ENCODE data around the gene ATXN1L. TPM values are rescaled to one million over a fixed set of nuclear protein-coding genes. Genes with fewer than 3 reads are reported as not detected.

The ATXN1L gene
- total RNA-seq, 1 experiment from 2014 or later: 18.2 TPM

DNA sequence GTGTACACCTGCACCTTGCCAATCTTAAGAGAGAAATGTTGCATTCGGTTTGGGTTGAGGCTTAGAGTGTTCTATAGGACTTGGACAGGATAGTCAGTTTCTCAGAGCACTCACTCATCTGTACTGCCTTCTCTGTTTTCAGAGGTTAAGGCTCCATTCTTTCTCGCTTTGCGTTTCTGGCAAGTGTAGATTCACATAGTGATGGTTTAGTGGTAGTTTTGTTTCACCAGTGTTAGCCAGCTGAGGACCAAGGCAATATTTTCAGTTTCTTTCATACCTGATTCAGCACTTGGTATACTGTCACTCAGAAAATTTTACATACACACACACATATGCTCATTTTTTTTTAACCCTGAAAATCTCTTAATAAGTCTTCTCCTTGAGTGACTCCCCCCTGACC is 1.3 kb downstream of the ATXN1L start:
- no peak for DNase-seq (ENCODE audit: unreplicated experiment)
- ChIA-PET POLR2A (interaction anchor here (1.0 to 4.6 kb wide), 11 partner anchors 8 to 115 kb away, joined by 3 to 60 read pairs (median 11); partner anchors contain the start of genes AP1G1 and IST1), CTCF (interaction anchor here (0.7 to 2.0 kb wide), 6 partner anchors 9 to 117 kb away, joined by 3 to 13 read pairs (median 3); no protein-coding TSS in a partner anchor)
- no TSS peak for BruUV-seq (replicated peaks)
- Mint-ChIP-seq H3K9me3 (ENCODE audit: unreplicated experiment) (no peaks in the 10 kb centered on the region), H3K27me3 (ENCODE audit: insufficient read depth, unreplicated experiment) (no peaks in the 10 kb centered on the region), H3K27ac (ENCODE audit: low read depth, unreplicated experiment) (peak overlapping the region; percentile 98), H3K36me3 (ENCODE audit: insufficient read depth, unreplicated experiment) (peaks cover 51% of the 10 kb centered on the region), H3K4me3 (ENCODE audit: unreplicated experiment) (peak overlapping the region; percentile 90), H3K4me1 (ENCODE audit: insufficient read depth, unreplicated experiment) (peaks cover 22% of the 10 kb centered on the region)
- TF ChIP-seq, protein P1, sequence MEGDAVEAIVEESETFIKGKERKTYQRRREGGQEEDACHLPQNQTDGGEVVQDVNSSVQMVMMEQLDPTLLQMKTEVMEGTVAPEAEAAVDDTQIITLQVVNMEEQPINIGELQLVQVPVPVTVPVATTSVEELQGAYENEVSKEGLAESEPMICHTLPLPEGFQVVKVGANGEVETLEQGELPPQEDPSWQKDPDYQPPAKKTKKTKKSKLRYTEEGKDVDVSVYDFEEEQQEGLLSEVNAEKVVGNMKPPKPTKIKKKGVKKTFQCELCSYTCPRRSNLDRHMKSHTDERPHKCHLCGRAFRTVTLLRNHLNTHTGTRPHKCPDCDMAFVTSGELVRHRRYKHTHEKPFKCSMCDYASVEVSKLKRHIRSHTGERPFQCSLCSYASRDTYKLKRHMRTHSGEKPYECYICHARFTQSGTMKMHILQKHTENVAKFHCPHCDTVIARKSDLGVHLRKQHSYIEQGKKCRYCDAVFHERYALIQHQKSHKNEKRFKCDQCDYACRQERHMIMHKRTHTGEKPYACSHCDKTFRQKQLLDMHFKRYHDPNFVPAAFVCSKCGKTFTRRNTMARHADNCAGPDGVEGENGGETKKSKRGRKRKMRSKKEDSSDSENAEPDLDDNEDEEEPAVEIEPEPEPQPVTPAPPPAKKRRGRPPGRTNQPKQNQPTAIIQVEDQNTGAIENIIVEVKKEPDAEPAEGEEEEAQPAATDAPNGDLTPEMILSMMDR (IDR thresholded peaks at IDR 0.05; ENCODE audit: unreplicated experiment): no peak
- intact Hi-C loops (cut with micrococcal nuclease): loop anchor here (10.0 kb wide), 1 partner anchor 82 kb away; no protein-coding TSS in a partner anchor

DNA sequence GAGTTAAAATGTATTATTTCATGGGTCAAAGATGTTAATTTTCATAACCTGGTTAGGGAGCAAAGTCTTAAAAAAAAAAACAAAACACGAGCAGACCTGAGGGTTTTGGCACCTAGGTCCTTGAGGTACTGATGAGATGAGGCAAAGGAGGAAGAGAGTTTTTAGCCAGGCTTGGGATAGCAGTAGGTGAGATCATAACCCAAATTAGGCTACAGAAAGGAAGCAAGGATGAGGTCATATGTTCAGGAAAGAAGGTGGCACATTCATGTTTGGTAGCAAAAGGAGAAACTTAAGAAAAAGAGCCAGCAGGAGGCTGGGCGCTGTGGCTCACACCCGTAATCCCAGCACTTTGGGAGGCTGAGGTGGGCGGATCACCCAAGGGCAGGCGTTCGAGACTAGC is 2.8 kb downstream of the ATXN1L start:
- DNase-seq (ENCODE audit: unreplicated experiment): no peak
- no peak overlapping the region for H3K27ac Mint-ChIP-seq (ENCODE audit: low read depth, unreplicated experiment)
- BruUV-seq (replicated peaks): no TSS peak
- TF ChIP-seq, protein P1 (IDR thresholded peaks at IDR 0.05; ENCODE audit: unreplicated experiment): no peak
- H3K36me3 Mint-ChIP-seq (ENCODE audit: insufficient read depth, unreplicated experiment): peaks cover 53% of the 10 kb centered on the region
- intact Hi-C loops (cut with micrococcal nuclease): loop anchor here (10.0 kb wide), 1 partner anchor 84 kb away; no protein-coding TSS in a partner anchor
- ChIA-PET POLR2A (no interaction called here), CTCF (interaction anchor here (2.0 kb wide), 1 partner anchor 33 kb away, joined by 13 read pairs; no protein-coding TSS in a partner anchor)
- peaks cover 22% of the 10 kb centered on the region for H3K4me1 Mint-ChIP-seq (ENCODE audit: insufficient read depth, unreplicated experiment)
- H3K27me3 Mint-ChIP-seq (ENCODE audit: insufficient read depth, unreplicated experiment): no peaks in the 10 kb centered on the region
- H3K9me3 Mint-ChIP-seq (ENCODE audit: unreplicated experiment): no peaks in the 10 kb centered on the region
- no peak overlapping the region for H3K4me3 Mint-ChIP-seq (ENCODE audit: unreplicated experiment)

DNA sequence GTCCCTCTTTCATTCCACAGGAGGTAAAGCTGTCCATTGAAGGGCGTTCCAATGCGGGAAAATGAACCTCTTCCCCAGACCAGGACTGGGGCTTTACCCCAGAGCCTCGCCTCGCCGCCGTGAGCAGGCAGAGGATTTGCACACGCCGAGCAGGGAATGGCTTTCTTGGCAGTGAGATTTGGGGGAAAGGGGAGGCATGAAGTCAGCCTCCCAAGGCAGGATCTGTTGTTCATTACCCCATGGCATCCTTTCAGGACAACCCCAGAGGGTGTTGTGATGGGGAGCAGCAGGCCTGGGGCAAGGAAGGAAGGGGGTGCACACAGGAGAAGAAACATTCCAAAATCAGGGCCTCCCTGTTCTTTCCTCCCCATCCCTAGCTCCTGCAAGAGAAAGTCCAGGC is 6.0 kb downstream of the ATXN1L start:
- H3K4me3 Mint-ChIP-seq (ENCODE audit: unreplicated experiment): no peak overlapping the region
- H3K27ac Mint-ChIP-seq (ENCODE audit: low read depth, unreplicated experiment): no peak overlapping the region
- CTCF ChIA-PET: interaction anchor here (1.8 to 2.5 kb wide), 2 partner anchors 31 kb away, joined by 9 read pairs; no protein-coding TSS in a partner anchor
- TF ChIP-seq, protein P1 (IDR thresholded peaks at IDR 0.05; ENCODE audit: unreplicated experiment): no peak
- POLR2A ChIA-PET: interaction anchor here (0.6 kb wide), 1 partner anchor 42 kb away, joined by 3 read pairs; no protein-coding TSS in a partner anchor
- H3K9me3 Mint-ChIP-seq (ENCODE audit: unreplicated experiment): no peaks in the 10 kb centered on the region
- intact Hi-C loops (cut with micrococcal nuclease): no loop called here
- peaks cover 17% of the 10 kb centered on the region for H3K4me1 Mint-ChIP-seq (ENCODE audit: insufficient read depth, unreplicated experiment)
- no TSS peak for BruUV-seq (replicated peaks)
- no peak for DNase-seq (ENCODE audit: unreplicated experiment)
- no peaks in the 10 kb centered on the region for H3K27me3 Mint-ChIP-seq (ENCODE audit: insufficient read depth, unreplicated experiment)
- H3K36me3 Mint-ChIP-seq (ENCODE audit: insufficient read depth, unreplicated experiment): peaks cover 56% of the 10 kb centered on the region

DNA sequence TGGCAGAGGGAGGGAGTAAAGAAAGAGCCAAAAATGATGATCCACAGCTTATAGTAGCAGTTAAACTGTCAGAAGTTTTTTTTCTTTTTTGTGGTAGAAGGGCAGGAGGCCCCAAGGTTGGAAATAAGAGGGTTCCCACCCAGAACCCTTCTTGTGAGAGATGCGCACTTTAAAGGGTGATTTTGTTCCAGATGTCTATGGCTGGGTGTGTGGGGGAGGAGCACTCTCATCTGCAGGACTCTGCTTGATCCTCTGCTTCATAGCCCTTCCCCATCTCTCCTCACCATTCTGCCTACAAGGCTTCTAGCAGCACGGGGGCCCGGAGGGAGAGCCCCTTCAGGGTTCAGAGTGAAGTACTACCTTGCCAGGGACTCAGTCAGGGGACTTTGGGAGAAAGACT is 6.4 kb downstream of the ATXN1L start:
- POLR2A ChIA-PET: interaction anchor here (0.6 kb wide), 1 partner anchor 43 kb away, joined by 3 read pairs; no protein-coding TSS in a partner anchor
- no TSS peak for BruUV-seq (replicated peaks)

More for the DNA sequence above, 6.4 kb downstream of the ATXN1L start:
- peaks cover 55% of the 10 kb centered on the region for H3K36me3 Mint-ChIP-seq (ENCODE audit: insufficient read depth, unreplicated experiment)
- H3K9me3 Mint-ChIP-seq (ENCODE audit: unreplicated experiment): no peaks in the 10 kb centered on the region
- peaks cover 14% of the 10 kb centered on the region for H3K4me1 Mint-ChIP-seq (ENCODE audit: insufficient read depth, unreplicated experiment)
- no peak for DNase-seq (ENCODE audit: unreplicated experiment)
- TF ChIP-seq, protein P1 (IDR thresholded peaks at IDR 0.05; ENCODE audit: unreplicated experiment): no peak
- no peaks in the 10 kb centered on the region for H3K27me3 Mint-ChIP-seq (ENCODE audit: insufficient read depth, unreplicated experiment)
- H3K4me3 Mint-ChIP-seq (ENCODE audit: unreplicated experiment): no peak overlapping the region
- no peak overlapping the region for H3K27ac Mint-ChIP-seq (ENCODE audit: low read depth, unreplicated experiment)
- intact Hi-C loops (cut with micrococcal nuclease): no loop called here
- CTCF ChIA-PET: interaction anchor here (1.8 kb wide), 1 partner anchor 31 kb away, joined by 9 read pairs; no protein-coding TSS in a partner anchor
